NCI-H774 (cell line): ENCODE results near the gene FHL1.
"Not testable (repeated sequence)": the region's sequence is repeated elsewhere in the genome, so short reads cannot be mapped to it uniquely, and the experiment has no call there.

ENCODE experiments used
- DNase-seq: peaks from one replicate; lab custom pipeline; 2025; lab: John Stamatoyannopoulos, UW

The FHL1 gene

DNA sequence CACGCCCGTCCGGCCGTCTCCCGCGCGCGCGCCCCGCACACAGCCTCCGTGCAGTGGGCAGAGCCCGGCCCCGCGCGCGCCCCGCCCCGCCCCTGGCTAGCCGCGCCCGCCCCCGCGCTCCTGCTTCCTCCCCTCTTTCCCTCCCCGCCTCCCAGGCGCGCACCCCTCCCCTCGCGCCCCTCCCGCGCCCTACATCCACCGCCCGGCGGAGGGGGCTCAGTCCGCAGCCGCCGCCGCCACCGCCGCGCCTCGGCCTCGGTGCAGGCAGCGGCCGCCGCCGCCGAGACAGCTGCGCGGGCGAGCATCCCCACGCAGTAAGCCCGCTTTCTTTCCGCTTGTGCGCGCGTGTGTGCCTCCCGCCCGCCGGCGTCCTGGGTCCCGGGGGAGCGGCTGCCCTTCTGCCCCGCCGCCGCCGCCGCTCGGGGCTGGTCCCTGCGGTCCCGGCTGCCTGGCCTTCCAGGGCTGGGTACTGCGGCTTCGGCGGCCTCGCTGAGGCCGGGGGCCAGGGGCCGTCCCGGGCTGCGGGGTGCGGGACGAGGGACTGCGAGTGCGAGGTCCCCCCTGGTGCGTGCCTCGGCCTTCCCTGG is at the start of gene FHL1:
TSS of gene FHL1 (plus strand) at position 219 of the 587 bp plus-strand sequence.
- DNase-seq, result peak; percentile 59

DNA sequence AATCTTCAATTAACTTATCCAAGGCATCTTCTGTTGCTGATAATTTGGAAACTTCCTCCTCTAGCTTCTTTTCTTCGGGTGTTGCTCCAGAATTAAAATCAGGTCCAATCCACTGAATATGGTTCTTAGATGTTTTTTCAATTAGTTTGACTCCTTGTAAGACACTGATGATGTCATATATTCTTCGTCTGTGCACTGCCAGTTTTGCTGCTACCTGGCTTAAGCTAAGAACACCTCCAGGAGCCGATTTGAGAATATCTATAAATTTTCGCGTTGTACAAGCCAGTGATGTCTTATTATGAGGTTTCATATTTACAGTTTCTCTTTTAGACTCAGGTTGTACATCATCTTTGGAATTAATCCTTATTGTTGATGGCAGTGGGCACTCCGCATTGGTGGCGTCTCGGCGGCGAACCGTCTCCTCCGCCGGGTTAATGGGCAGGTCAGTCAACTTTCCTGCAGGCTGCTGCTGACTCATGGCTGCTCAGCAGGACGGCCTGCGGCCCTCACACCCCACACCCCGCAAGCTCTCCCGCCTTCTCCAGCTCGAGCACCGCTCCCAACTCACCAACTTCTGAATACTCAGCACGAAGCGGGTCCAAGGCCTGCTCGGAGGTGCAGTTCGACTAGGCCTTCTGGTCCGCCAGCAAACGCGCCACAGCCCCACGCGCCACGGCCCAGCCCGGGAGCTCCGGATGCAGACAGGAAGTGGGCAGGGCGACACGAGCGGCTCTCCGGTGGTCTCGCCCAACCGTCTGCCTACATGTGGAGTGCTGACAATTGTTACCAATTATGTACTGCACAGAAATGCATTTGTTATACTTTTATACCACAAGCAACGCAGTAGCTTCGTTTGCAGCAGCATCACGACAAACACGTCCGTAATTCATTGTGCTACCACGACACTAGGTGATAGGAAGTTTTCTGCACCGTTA is 49.2 kb upstream of the FHL1 start:
- no peak for DNase-seq

DNA sequence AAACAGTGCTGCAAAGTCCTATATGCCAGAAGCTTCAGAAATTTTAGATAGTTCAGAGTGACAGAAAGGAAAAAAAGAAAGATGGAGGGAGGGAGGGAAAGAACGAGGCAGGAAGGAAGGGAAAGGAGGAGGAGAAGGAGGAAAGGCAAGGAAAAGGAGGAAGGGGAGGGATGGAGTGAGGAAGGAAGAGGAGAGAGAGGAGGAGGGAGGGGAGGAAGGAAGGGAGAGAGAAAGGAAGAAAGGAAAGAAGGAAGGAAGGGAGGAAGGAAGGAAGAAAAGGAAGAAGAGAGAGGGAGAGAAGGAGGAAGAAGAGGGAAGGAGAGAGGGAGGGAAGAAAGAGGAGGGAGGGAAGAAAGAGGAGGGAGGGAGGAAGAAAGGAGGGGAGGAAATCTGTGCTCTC is 42.4 kb upstream of the FHL1 start:
- no peak for DNase-seq

DNA sequence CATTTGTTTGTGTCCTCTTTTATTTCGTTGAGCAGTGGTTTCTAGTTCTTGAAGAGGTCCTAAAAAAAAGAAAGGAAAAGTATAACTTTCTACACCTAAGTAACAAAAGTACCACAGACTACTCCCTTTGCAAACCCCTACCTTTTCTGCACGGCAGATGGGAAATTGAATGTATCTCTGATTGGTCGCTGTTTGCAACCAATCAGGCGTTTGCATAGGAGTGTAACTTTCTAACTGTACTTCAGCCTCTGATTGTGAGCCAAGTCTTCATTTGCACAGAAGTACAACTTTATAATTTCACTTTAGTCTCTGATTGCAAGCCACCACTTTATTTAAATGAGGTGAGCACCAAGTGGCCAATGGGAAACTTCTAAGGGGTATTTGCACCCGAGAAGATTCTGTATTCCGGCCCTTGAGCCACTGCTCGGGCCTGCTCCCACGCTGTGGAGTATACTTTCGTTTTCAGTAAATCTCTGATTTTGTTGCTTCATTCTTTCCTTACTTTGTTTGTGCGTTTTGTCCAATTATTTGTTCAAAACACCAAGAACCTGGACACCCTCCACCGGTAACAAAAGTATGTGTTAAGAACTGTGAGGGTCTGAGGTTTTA is 40.3 kb upstream of the FHL1 start:
- DNase-seq, result no peak

DNA sequence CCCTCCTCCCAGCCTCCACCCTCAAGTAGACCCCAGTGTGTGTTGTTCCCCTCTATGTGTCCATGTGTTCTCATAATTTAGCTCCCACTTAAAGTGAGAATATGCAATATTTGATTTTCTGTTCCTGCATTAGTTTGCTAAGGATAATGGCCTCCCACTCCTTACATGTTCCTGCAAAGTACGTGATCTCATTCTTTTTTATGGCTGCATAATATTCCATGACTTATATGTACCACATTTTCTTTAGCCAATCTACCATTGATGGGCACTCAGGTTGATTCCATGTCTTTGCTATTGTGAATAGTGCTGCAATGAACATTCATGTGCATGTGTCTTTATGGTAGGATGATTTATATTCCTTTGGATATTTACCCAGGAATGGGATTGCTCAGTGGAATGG is 38.4 kb upstream of the FHL1 start:
- DNase-seq, result not testable (repeated sequence)

DNA sequence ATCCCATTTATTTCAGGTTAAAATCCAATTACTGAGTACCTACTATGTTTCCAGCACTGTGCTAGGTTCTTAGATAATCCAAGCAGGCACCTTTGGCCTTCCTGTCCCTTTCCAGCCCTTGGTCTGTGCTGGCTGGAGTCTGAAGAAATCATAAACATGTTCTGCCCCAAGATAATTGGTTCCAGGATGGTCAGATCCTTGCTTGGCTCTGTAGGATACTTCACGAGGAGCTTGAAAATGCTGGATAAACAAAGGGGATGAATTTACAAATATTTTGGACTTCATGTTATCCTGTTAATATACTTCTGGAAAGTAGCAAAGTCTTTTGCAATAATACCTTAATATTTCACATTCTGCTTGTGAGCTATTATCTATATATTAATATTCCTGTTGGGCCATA is 35.0 kb upstream of the FHL1 start:
- no peak for DNase-seq

DNA sequence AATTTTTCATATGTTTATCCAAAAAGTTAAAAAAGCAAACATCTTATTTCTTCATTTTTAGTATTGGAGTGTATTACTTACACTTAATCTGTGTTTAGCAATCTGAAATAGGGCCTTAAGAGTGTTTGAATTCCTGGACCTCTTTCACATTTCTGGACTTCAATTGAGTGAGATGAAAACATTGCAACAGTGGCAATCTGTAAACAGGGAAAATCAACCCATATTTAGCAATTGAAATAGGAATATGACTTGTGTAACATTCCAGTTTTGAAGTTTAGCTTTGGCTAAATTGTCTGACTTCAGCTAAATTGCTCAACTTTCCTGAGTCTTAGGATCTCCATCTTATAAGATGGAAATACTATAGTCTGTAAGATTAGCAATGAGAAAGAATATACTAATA is 34.6 kb upstream of the FHL1 start:
- DNase-seq, result no peak

DNA sequence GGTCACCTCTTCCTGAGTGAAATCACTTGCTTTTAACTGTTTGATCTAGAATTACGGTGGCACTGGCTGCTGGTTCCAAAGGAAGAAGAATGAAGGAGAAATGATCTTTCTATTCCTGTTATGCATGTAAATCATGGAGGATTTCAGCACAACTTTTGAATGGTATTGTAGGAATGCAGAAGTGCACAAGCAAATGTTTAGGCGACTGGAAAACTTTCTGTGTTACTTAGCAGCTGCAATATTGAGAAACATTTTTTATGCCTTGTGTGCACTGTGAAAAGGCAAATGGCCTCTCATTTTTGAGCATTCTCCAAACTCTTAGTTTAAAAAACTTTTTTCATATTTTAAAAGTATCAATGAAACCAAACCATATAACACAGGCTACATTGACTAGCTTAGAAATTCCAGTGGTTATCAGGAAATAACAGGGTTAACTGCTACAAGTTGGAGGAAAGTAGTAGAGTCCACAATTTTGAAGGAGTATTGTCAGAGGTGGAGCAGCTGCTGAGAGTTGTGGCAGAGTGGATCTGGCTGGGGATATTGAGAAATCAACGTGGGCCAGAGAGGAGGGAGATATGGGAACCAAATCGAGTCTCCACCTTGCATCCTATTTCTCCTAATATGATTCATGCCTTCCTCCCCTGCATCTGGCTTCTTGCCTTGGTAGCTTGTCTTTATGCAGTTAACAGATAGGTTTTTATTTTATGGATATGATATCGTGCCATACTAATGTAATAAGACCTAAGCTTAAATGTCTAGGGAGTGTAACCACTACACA is 32.0 kb upstream of the FHL1 start:
- DNase-seq, result no peak

DNA sequence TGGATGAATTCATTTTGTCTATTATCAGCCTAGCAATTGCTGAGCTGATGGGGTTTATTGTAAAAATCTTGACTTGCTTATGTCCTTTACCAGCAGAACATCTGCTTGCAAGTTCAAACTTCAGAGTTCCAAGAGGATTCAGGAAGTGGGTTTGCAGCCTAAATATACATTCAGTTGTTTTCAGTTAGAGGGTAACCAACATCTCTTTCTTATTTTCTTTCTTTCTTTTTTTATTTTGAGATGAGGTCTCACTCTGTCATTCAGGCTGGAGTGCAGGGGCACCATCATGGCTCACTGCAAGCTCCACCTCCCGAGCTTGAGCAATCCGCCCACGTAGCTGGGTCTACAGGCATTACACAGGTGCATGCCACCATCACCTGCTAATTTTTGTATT is 31.4 kb upstream of the FHL1 start:
- DNase-seq, result no peak

DNA sequence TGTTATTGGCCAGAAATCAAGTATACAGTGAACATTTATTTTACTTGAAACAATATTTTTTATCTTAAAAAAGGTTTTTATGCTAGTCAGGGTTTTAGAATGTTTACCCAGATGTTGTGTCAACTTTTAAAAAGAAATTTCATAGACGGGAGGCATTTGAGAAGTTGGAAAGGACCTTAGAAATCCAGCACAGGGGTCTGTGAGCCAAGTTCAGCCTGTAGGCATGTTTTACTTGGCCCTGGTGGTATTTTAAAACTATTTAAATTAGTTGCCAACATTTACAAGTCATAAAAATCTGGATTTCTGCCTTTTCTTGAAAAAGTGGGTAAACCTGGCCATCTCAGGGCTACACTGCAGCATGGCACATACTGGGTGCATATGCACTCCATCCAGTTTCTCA is 25.5 kb upstream of the FHL1 start:
- DNase-seq, result no peak

DNA sequence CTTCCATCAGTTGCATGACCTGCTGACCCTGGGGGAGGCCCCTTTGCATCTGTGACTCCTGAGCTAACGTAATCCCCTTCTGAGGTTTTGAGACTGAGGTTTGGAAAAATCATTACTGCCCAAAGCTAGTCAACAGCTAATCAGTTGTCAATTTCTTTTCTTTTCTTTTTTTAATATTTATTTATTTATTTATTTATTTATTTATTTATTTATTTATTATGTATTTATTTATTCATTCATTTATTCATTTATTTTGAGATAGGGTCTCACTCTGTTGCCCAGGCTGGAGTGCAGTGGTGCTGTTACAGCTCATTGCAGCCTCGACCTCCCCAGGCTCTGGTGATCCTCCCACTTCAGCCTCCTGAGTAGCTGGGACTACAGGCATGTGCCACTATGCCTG is 25.1 kb upstream of the FHL1 start:
- DNase-seq, result no peak

DNA sequence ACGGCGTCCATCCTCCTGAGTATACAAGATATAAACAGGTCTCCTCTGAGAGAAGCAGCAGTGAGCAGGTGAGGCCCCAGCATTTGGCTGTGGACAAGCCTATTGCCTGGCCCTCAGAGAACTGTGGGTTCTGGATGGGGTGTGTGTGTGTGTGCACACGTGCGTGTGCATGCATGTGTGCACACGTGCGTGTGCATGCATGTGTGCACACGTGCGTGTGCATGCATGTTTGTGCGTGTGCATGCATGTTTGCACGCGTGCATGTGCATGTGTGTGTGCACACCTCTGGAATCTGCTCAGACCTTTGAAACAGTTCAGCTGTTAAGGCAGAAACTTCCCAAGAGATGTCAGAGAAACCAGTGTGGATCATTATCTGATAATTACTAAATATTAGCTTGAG is 22.2 kb upstream of the FHL1 start:
- no peak for DNase-seq

DNA sequence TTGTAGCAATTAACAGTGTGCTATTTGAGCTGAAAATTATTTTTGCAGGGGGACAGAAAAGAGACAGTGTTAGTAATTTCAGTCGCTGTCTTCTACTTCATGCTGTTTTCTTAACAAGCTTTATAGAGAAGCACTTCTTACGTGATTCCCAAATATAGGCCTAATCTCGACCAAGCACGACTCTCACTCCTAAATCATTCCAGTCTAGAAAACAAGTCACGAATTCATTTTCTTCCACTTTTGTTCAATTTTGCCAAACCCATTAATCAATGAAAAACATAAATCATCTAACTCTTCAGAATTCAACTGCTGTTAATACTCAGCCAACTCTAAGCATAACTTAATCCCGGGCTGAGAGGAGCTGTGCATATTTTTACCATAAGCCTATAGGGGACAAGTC is 21.0 kb upstream of the FHL1 start:
- no peak for DNase-seq

DNA sequence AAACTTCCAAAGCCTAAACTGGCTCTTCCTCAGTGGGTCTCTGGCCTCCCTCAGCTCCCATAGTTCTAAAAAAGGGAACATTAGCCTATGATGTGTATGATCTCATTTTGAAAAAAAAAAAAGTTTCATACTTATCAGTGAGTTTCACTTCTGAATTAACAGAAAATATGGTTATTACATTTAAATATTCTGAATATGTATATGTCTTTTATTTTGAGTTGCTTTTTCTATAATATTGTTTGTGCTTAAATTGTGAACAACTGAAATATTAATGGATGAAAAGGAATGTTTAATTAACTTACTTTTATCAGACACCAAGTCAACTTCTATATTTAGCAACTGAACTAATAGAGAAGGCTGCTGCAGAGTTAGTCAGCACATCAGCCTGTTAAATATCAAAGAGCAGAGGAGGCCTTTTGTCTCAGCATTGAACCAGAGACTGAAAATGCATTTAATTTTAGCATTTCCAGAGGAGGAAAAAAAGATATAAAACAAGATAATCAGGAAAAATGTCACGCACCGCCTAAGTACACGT is 20.4 kb upstream of the FHL1 start:
- no peak for DNase-seq

DNA sequence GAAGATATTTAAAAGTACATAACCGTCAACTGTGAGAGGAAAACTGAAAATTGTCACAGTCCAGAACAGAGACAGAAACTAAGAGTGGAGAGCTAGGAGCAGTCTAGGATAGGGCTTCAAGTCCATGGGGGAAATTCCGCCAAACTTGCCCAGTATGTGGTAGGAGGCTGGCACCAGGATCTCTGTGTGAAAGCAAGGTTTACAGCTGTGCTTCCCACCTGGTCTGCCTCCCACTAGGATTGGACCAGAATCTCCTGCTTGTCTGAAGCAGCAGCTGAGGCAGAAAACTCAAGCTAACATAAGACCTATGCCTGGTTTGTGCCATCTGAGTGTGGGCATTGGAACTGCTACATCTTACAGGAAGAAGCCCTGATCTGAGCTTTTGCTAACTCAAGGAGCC is 18.6 kb upstream of the FHL1 start:
- DNase-seq, result no peak

DNA sequence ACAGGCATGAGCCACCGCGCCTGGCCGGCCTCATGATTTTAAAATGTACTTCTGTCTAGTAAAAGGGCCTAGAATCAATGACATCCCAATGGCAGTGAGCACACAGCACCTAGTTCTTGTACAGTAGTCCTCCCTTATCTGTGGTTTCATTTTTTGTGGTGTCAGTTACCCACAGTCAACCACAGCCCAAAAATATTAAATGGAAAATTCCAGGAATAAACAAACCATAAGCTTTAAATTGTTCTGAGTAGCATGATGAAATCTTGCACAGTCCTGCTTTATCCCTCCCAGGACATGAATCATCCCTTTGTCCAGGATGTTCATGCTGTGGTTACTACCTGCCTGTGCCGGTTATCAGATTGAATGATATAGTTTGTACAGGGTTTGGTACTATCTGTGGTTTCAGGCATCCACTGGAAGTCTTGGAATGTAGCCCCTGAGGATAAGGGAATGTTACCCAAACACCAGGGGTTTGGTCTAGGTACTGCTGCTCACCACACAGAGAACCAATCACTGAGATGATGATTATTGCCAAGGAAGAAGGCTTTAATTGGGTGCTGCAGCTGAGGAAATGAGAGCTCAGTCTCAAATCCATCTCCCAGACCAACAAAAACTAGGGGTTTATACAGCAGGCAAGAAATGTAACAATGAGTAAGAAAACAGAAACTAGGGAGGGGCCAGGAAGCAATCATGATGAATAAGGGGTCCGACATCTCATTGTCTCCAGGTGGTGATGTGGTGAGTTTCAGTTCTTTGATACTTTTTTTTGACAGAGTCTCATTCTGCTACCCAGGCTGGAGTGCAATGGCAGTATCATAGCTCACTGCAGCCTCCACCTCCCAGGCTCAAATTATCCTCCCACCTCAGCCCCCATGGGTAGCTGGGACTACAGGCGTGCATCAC is 16.2 kb upstream of the FHL1 start:
- DNase-seq, result no peak

DNA sequence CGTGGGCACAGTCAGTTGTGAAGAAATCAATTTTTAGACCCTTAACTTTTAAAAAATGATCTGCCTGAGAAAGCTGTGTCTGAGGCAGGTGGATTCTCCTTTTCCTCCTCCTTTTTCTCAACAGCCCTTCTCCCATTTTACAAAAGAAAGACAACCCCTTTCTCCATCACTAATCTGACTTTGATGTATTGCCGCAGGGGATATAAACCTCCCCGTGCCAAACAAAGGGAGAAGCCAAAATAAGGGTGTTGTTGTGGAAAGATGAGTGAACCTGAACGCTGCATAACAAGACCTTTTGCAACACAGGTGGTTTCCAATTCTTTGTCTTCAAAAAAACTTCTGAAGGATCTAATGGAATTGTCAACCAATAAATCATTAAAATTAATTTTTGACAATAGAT is 8.4 kb upstream of the FHL1 start:
- DNase-seq, result no peak

DNA sequence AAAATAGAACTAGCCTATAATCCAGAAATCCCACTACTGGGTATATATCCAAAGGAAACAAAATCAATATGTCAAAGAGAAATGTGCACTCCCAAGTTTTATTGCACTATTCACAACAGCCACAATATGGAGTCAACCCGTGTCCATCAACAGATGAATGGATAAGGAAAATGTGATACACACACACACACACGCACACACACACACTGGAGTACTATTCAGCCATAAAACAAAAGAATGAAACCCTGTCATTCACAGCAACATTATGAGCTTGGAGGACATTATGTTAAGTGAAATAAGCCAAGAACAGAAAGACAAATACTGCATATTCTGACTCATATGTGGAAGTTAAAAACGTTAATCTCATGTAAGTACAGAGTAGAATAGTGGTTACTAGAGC is 5.8 kb upstream of the FHL1 start:
- DNase-seq, result no peak

DNA sequence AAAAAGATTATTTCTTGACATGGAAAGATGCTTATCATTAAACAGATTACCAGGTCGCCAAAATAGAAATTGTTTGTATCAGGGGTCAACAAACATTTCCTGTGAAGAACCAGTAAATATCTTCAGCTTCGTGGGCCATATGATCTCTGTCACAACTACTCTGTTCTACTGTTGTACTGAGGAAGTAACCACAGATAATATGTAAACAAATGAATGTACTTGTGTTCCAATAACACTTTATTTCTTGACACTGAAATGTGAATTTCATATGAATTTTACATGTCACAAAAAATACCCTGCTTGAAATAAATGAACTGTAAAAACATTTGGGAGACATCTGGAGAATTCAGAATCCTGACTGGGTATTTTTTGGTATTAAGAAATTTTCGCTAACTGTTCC is 4.7 kb upstream of the FHL1 start:
- no peak for DNase-seq

DNA sequence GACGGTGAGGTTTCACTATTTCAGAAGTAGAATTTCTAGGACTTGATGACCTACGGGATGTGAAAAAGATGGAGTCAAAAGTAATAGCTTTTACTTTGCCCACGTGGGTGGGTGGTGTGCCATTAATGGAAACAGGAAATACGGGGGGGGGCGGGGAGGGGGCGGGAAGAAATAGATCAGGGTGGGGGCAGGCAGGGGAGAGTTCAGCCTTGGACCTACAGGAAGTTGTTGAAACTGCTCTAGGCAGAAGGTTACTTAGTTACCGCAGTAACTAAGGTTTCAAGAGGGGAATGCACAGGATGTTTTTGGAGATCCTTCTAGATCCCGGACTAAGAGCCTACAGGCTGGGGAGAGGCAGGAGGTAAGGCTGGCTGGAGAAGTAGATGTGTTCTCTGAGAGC is 3.6 kb upstream of the FHL1 start:
- DNase-seq, result no peak

DNA sequence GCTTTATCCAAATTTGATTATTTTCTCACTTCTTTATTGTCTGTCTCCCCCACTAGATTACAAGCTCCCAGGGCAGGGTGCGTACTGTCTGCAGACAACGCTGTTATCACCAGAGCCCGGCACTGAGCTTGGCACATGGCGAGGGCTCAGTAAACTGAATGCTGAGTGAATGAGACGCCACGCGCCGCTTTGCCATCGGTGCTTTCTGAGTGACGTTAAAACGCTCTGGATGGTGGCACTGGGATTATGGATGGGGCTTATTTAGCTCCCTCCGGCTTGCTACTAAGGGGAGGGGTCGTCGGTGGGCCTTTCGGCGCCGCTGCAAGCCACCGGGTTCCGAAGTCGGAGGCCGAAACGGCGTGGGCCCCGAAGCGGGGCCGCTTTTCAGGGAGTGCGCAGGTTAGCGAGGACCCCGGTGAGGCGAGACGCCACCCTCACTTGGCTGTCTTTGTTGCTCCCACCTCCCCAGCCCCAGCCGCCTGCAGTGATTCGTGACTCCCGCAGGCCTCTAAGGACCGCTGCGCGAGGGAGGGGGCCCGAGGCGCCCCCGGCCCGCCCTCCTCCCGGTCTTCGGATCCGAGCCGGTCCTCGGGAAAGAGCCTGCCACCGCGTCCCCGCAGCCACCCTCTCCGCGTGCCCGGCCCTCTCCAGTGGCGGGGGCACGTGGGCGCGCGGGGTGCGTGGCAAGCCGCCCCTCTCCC is 569 bp upstream of the FHL1 start:
- DNase-seq, result peak; percentile 4
